HG03139 (cell line): ENCODE measurements around the gene NPIPA5.
"Not testable (repeated sequence)": the region's sequence is repeated elsewhere in the genome, so short reads cannot be mapped to it uniquely, and the experiment has no call there.

ENCODE experiments used
- ATAC-seq: cut with Tn5 transposase; IDR thresholded peaks from one replicate; pipeline ENCODE4 v1.9.1; 2021; ENCODE audit not compliant: unreplicated experiment

Gene NPIPA5

GRCh38 chr16:15393025-15393424 is 14.9 kb upstream of the NPIPA5 start:
- not testable (repeated sequence) for ATAC-seq

- ATAC-seq = not testable (repeated sequence)
Measured at GRCh38 chr16:15389916-15390315, 11.8 kb upstream of the NPIPA5 start.

- not testable (repeated sequence) for ATAC-seq
Measured at GRCh38 chr16:15388060-15388459, 10.0 kb upstream of the NPIPA5 start.

GRCh38 chr16:15382810-15383209 is 4.7 kb upstream of the NPIPA5 start:
- not testable (repeated sequence) for ATAC-seq

GRCh38 chr16:15357495-15357894 is 20.6 kb downstream of the NPIPA5 start:
- not testable (repeated sequence) for ATAC-seq

GRCh38 chr16:15354846-15355245 is 23.2 kb downstream of the NPIPA5 start:
- not testable (repeated sequence) for ATAC-seq

- ATAC-seq = not testable (repeated sequence)
Measured at GRCh38 chr16:15352852-15353251, 25.2 kb downstream of the NPIPA5 start.

- not testable (repeated sequence) for ATAC-seq
Measured at GRCh38 chr16:15351745-15352144, 26.3 kb downstream of the NPIPA5 start.

- not testable (repeated sequence) for ATAC-seq
Measured at GRCh38 chr16:15351251-15351650, 26.8 kb downstream of the NPIPA5 start.

GRCh38 chr16:15348721-15349120 is 29.4 kb downstream of the NPIPA5 start:
- not testable (repeated sequence) for ATAC-seq

- not testable (repeated sequence) for ATAC-seq
Measured at GRCh38 chr16:15342337-15342736, 35.8 kb downstream of the NPIPA5 start.

GRCh38 chr16:15338986-15339385 is 39.1 kb downstream of the NPIPA5 start:
- not testable (repeated sequence) for ATAC-seq

GRCh38 chr16:15337974-15338605 is 40.0 kb downstream of the NPIPA5 start:
- ATAC-seq = not testable (repeated sequence)

- not testable (repeated sequence) for ATAC-seq
Measured at GRCh38 chr16:15335609-15336008, 42.5 kb downstream of the NPIPA5 start.

GRCh38 chr16:15333969-15334368 is 44.1 kb downstream of the NPIPA5 start:
- not testable (repeated sequence) for ATAC-seq

GRCh38 chr16:15330978-15331377 is 47.1 kb downstream of the NPIPA5 start:
- not testable (repeated sequence) for ATAC-seq

GRCh38 chr16:15324954-15325353 is 53.1 kb downstream of the NPIPA5 start:
- ATAC-seq = not testable (repeated sequence)

GRCh38 chr16:15323373-15323772 is 54.7 kb downstream of the NPIPA5 start:
- not testable (repeated sequence) for ATAC-seq

- ATAC-seq = not testable (repeated sequence)
Measured at GRCh38 chr16:15321221-15321620, 56.9 kb downstream of the NPIPA5 start.

GRCh38 chr16:15314562-15314961 is 63.5 kb downstream of the NPIPA5 start:
- not testable (repeated sequence) for ATAC-seq
